Measurements from ENCODE around the gene REV3L. TPM values are rescaled to one million over a fixed set of nuclear protein-coding genes. Genes with fewer than 3 reads are reported as not detected.

The REV3L gene
- total and polyA plus RNA-seq, 2 of the 8 experiments (the other 6 are each of a cell fraction or from before 2014, with no cell fraction given) = 2.1 to 6.6 TPM

DNA sequence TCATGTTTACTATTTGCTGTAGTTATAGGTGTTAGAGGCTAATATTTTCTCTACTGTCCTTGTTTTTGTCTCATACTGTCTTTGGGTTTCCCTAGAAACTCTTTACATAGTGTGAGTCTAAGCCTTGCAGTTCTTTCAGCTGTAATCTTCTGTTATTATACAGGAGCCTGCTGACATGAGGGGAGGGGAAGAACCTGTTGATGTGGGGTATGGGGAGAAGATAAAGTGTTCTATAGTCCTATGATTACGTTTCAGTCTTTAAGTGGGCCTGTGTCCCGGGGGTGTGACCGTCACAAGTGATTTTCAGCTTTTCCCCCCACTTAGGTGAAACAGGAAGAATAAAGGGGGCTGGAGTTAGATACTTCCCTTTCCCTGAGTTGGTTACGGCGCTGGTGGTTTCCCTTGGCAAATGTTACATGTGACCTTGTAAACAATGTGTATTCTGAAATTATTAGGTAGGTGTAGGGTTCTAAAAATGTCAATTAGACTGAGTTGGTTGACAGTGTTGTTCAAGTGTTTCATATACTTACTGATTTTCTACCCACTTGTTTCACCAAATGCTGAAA, 41.3 kb downstream of the REV3L start (continued):
- TF ChIP-seq SP4 (IDR thresholded peaks at IDR 0.05; ENCODE audit: low read length) (no peak), RNF2 (IDR thresholded peaks at IDR 0.05; ENCODE audit: borderline replicate concordance, low read depth, low read length, missing control alignments, poor library complexity, severe bottlenecking) (no peak), BRCA1 (IDR thresholded peaks at IDR 0.05; ENCODE audit: low read depth, low read length) (no peak), EGR1 (IDR thresholded peaks at IDR 0.05; ENCODE audit: borderline replicate concordance, low read depth, low read length) (no peak), TAF1 (IDR thresholded peaks at IDR 0.05; ENCODE audit: low read depth, low read length) (no peak), RAD21 (IDR thresholded peaks at IDR 0.05 in 1 of 2, conservative IDR thresholded peaks at IDR 0.05 in 1 of 2; ENCODE audit: low read depth in 2 of 2, low read length in 2 of 2) (no peak), JUND (IDR thresholded peaks at IDR 0.05; ENCODE audit: low read length) (no peak), SIN3A (conservative IDR thresholded peaks at IDR 0.05 in 1 of 2, IDR thresholded peaks at IDR 0.05 in 1 of 2; ENCODE audit: low read depth in 1 of 2, low read length in 2 of 2) (no peak)

All from H1 (cell line).